HG03103 (cell line): ENCODE data around the gene ZNF324.
A peak's percentile ranks its signal among the peaks of the same experiment; 100 is the strongest.
"Not testable (repeated sequence)": the region's sequence is repeated elsewhere in the genome, so short reads cannot be mapped to it uniquely, and the experiment has no call there.

ENCODE experiments used
- ATAC-seq: cut with Tn5 transposase; IDR thresholded peaks from one replicate; pipeline ENCODE4 v1.9.1; 2021; ENCODE audit warnings: low read depth; ENCODE audit not compliant: unreplicated experiment

The ZNF324 gene

GRCh38 chr19:58498316-58499020 lies 31.6 kb downstream of the ZNF324 start:
- no peak for ATAC-seq

- ATAC-seq = peak; percentile 90
Observed at GRCh38 chr19:58499021-58499927, 32.4 kb downstream of the ZNF324 start.

- ATAC-seq = no peak
Observed at GRCh38 chr19:58500242-58500641, 33.4 kb downstream of the ZNF324 start.

- not testable (repeated sequence) for ATAC-seq
Observed at GRCh38 chr19:58507602-58508223, 40.8 kb downstream of the ZNF324 start.

- no peak for ATAC-seq
Observed at GRCh38 chr19:58509731-58510083, 42.8 kb downstream of the ZNF324 start.

- no peak for ATAC-seq
Observed at GRCh38 chr19:58510084-58510862, 43.4 kb downstream of the ZNF324 start.

- ATAC-seq = no peak
Observed at GRCh38 chr19:58511353-58512208, 44.7 kb downstream of the ZNF324 start, which contains the start of gene SLC27A5. Gene SLC27A5 (minus strand): TSS chr19:58511992. CDS start chr19:58511955, 37 bp downstream.

- no peak for ATAC-seq
Observed at GRCh38 chr19:58513213-58513693, 46.4 kb downstream of the ZNF324 start.

- peak; percentile 63 for ATAC-seq
Observed at GRCh38 chr19:58513694-58514563, 47.0 kb downstream of the ZNF324 start.

- ATAC-seq = no peak
Observed at GRCh38 chr19:58514564-58515022, 47.7 kb downstream of the ZNF324 start.

GRCh38 chr19:58515259-58515658 lies 48.4 kb downstream of the ZNF324 start:
- no peak for ATAC-seq

GRCh38 chr19:58516246-58516836 lies 49.5 kb downstream of the ZNF324 start:
- ATAC-seq = no peak

- ATAC-seq = no peak
Observed at GRCh38 chr19:58516964-58517833, 50.3 kb downstream of the ZNF324 start.

GRCh38 chr19:58518256-58519086 lies 51.6 kb downstream of the ZNF324 start:
- no peak for ATAC-seq

GRCh38 chr19:58519087-58519354 lies 52.1 kb downstream of the ZNF324 start:
- ATAC-seq = no peak
